Thymus (tissue), 11 donors: ENCODE measurements around the gene COLQ. TPM values are rescaled to one million over a fixed set of nuclear protein-coding genes. Genes with fewer than 3 reads are reported as not detected.
"Not testable (repeated sequence)": the region's sequence is repeated elsewhere in the genome, so short reads cannot be mapped to it uniquely, and the experiment has no call there.

Source experiments
- DNase-seq, 9 donors: peaks; one replicate each; pipeline ENCODE4 v3.0.0-alpha.2; 2013; ENCODE audit warnings: low spot score in 9 of 9, low read depth in 6 of 9, missing footprints in 1 of 9
- H3K27ac ChIP-seq, 2 donors: one replicate each; pipeline ENCODE4 v1.5.1; 2013; ENCODE audit warnings: control low read depth in 1 of 2, low read depth in 1 of 2, low read length in 1 of 2, mild to moderate bottlenecking in 1 of 2, moderate library complexity in 1 of 2
- H3K27me3 ChIP-seq, 2 donors: one replicate each; pipeline ENCODE4 v1.5.1; 2013; ENCODE audit warnings: low read length in 1 of 2; ENCODE audit not compliant: control insufficient read depth in 2 of 2, insufficient read depth in 1 of 2
- H3K36me3 ChIP-seq, 2 donors: one replicate each; pipeline ENCODE4 v1.5.1; 2013; ENCODE audit warnings: low read length in 1 of 2, mild to moderate bottlenecking in 1 of 2, moderate library complexity in 1 of 2; ENCODE audit not compliant: control insufficient read depth in 2 of 2, insufficient read depth in 2 of 2
- H3K4me1 ChIP-seq, 2 donors: one replicate each; pipeline ENCODE4 v1.5.1; 2013; ENCODE audit warnings: low read length in 2 of 2; ENCODE audit not compliant: control insufficient read depth in 2 of 2, insufficient read depth in 2 of 2
- H3K4me3 ChIP-seq, 2 donors: one replicate each; pipeline ENCODE4 v1.5.1; 2013; ENCODE audit warnings: low read length in 2 of 2, control low read depth in 1 of 2, mild to moderate bottlenecking in 1 of 2
- H3K9me3 ChIP-seq, 2 donors: one replicate each; pipeline ENCODE4 v1.5.1; 2013; ENCODE audit warnings: low read length in 1 of 2, mild to moderate bottlenecking in 1 of 2; ENCODE audit not compliant: control insufficient read depth in 2 of 2, insufficient read depth in 1 of 2
- WGBS: extraction: QIAGEN DNeasy Blood & Tissue Kit; methylation state at CpG from one replicate; pipeline ENCODE4 v1.1.7; 2013; 5-methylcytosine and 5-hydroxymethylcytosine counted together
- polyA plus RNA-seq: library from polyadenylated mRNA; stranded (reverse); fragments of 200-250 nt; gene quantifications from one replicate; pipeline ENCODE4 v1.2.3, GENCODE V29; 2013
- total RNA-seq: library from RNA; stranded (reverse); fragments of 120-200 nt; gene quantifications from one replicate; pipeline ENCODE4 v1.2.4, GENCODE V29; 2013
- donor health status: healthy.

Gene COLQ
- total and polyA plus RNA-seq, 2 donors, result 4.2 to 6.2 TPM

DNA sequence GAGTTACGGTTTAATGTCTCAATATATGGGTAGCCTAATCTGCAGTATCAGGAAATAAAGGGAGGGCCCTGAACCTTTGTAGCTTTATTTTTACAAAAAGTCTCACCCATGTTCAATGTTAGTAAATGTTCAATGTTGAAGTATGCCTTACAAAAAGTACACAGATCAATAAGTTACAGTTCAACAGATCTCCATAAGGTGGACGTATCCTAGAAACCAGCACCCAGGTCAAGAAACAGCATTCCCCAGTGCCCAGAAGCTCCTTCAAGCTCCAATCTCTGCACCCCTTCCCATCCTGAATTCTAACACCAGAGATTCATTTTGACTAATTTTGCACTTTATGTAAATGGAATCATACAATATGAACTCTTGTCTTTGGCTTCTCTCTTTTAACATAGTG, 31.3 kb downstream of the COLQ start:
- Histone ChIP-seq H3K27me3 (no peaks in the 10 kb centered on the region), H3K4me3 (no peak overlapping the region), H3K4me1 (no peaks in the 10 kb centered on the region), H3K27ac (no peak overlapping the region), H3K36me3 (no peaks in the 10 kb centered on the region), H3K9me3 (no peaks in the 10 kb centered on the region)
- DNase-seq, result no peak
- WGBS, result 99% methylated on average over 2 of the region's 2 CpGs

DNA sequence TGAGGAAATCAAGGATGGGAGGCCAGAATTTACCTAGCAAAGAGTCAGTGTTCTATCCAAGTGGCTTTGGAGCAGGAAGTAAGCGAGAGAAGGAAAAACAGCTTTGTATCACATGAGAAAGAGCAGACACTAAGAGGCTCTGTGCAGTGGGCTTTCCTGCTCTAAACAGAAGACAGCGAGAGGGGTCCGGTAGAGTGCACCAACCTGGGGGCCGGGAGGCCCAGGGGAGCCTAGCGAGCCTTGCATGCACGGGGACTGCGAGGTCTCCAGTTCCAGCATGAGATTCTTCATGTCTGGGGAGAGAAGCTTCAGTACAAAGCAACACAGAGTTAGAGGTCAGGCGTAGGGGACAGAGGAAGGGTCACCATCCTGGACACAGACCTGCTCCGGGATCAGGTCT, 33.5 kb downstream of the COLQ start:
- no peaks in the 10 kb centered on the region for H3K4me1 ChIP-seq
- H3K4me3 ChIP-seq, result no peak overlapping the region
- DNase-seq, result no peak
- no peaks in the 10 kb centered on the region for H3K36me3 ChIP-seq
- H3K27me3 ChIP-seq, result no peaks in the 10 kb centered on the region
- 97% methylated on average over 9 of the region's 9 CpGs for WGBS
- no peak overlapping the region for H3K27ac ChIP-seq
- H3K9me3 ChIP-seq, result no peaks in the 10 kb centered on the region

DNA sequence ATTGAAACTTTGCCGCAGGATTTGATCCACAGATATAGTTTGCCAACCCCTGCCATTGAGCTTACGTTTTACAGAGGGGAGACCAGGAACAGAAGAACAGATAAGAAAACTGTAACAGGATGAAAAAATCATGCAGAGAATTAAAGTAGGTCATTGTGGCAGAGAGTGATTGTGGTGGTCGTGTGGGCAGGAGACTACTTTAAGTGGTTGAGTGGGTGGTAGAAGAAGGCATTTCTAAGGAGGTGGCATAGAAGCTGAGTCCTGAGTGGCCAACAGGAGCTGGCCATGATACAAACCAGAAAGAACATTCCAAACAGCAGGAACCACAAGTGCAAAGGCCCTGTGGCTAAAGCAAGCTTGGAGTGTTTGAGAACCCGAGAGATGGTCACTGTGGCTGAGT, 34.5 kb downstream of the COLQ start:
- WGBS, result 97% methylated on average over 4 of the region's 4 CpGs
- no peaks in the 10 kb centered on the region for H3K27me3 ChIP-seq
- no peaks in the 10 kb centered on the region for H3K4me1 ChIP-seq
- no peaks in the 10 kb centered on the region for H3K36me3 ChIP-seq
- H3K27ac ChIP-seq, result no peak overlapping the region
- DNase-seq, result no peak
- no peaks in the 10 kb centered on the region for H3K9me3 ChIP-seq
- no peak overlapping the region for H3K4me3 ChIP-seq

DNA sequence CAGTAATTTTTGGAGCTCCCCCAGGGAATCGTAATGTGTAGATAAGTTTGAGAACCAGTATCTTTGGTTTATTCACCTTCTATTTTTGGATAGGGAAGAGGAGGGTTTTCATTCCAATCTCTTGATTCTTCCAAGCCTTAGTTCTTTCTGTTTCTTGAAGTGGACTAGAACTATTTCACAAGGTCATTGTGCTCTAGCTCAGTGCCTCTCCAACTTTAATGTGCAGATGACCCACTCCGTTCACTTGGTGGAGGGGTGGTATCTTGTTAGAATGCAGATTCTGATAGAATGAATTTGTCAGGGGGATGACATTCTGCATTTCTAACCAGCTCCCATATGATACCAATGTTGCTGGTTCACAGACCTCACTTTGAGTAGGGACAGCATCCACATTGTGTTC, 35.5 kb downstream of the COLQ start:
- Histone ChIP-seq H3K36me3 (no peaks in the 10 kb centered on the region), H3K4me3 (no peak overlapping the region)
- WGBS, result over 99% methylated on average over 2 of the region's 2 CpGs

DNA sequence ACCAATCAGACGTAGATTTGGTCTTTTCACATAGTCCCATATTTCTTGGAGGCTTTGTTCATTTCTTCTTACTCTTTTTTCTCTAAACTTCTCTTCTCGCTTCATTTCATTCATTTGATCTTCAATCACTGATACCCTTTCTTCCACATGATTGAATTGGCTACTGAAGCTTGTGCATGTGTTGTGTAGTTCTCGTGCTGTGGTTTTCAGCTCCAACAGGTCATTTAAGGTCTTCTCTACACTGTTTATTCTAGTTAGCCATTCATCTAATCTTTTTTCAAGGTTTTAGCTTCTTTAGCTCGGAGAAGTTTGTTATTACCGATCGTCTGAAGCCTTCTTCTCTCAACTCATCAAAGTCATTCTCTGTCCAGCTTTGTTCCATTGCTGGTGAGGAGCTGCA, 37.0 kb downstream of the COLQ start:
- not testable (repeated sequence) for H3K4me3 ChIP-seq, H3K9me3 ChIP-seq, DNase-seq, H3K4me1 ChIP-seq, H3K36me3 ChIP-seq, H3K27ac ChIP-seq, H3K27me3 ChIP-seq
- 96% methylated on average over 6 of the region's 6 CpGs for WGBS

More for the DNA sequence above, 35.5 kb downstream of the COLQ start:
- Histone ChIP-seq H3K9me3 (no peaks in the 10 kb centered on the region), H3K27me3 (no peaks in the 10 kb centered on the region), H3K27ac (no peak overlapping the region), H3K4me1 (no peaks in the 10 kb centered on the region)
- no peak for DNase-seq

DNA sequence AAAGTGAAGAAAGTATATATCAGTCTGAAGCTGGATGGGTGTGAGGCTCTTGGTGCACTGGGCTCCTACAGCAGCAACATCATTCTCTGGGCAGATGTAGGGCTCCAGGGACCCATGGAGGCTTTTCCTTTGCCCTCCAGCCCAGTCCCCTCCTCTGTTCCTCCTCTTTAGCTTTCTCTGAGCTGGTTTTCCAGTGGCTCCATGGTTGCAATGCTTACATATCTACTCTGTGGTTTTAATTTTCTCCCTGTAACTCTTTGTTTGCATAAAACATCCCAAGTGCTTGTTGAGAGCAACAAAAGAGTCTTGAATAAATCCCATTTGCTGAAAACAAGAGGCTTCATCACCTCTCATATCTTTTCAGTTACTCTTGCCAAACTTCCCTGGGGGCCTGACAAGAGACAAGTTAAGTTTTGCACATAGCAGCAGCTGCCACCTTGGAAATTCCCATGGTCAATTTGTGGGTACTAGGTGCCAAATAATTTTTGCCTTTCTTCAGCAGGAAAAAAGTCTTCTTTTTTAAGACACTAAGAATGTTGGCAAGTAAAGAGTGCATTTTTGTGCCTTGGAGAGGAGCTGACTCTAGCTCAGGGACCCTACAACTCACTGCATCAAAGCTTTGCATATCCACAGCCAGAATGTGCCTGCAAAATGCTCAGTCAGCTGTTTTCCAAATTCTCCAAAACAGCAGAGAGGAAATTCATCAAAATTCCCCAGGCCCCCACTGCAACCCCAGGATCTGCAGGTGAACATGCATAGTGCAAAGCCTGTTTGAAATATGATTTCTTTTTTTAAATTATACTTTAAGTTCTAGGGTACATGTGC, 41.9 kb downstream of the COLQ start:
- Histone ChIP-seq H3K36me3 (no peaks in the 10 kb centered on the region), H3K27me3 (no peaks in the 10 kb centered on the region), H3K4me3 (no peak overlapping the region), H3K27ac (no peak overlapping the region), H3K9me3 (no peaks in the 10 kb centered on the region), H3K4me1 (no peaks in the 10 kb centered on the region)
- no peak for DNase-seq

DNA sequence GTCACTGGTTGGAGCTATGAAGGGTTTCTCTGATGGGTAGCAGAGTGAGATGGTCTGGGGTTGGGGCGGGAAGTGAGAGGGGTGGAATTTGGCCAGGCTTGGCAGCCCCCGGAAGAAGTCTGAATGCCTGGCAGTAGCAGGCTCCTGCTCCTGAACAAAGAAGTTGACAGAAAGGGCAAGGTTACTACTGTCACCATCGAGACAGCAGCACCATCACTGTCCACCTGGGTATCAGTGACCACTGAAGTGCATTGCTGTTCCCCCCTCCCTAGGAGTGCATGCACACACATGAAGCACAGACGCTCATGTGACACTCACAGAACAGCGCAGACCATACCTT, 42.9 kb downstream of the COLQ start:
- Histone ChIP-seq H3K4me1 (no peaks in the 10 kb centered on the region), H3K9me3 (no peaks in the 10 kb centered on the region), H3K27me3 (no peaks in the 10 kb centered on the region), H3K4me3 (no peak overlapping the region), H3K27ac (no peak overlapping the region), H3K36me3 (no peaks in the 10 kb centered on the region)
- 99% methylated on average over 5 of the region's 5 CpGs for WGBS
- no peak for DNase-seq

DNA sequence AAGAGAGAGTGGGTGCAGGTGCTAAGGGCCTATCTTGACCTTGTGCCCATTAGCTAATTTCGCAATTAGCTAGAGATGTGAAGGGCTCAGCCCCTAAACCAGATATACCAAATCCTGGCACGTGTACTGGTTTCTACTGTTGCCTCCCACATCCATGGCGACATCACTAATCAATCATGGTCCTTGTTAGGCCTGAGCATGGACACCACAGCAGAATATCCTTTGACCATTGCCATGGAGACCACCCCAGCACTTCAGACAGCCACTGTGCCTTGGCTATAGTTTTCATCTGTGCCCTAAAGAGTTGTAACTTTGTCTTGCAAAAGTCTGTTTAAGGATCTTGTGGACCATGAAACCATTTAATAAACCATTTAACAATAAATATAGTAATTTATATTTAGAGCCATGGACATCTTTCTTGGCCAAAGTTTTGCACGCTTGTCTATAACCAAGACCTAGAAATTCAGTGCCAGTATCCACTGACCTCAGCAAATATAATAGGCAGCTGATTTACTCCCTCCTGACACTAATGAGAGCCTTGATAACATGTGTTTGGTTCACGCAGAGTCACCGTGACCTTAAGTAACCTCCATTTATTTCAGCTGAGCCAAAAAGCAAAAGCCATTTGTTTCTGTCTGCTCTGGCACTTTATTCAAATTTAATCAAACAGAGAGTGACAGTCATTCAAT, 43.4 kb downstream of the COLQ start:
- no peak overlapping the region for H3K4me3 ChIP-seq
- no peaks in the 10 kb centered on the region for H3K9me3 ChIP-seq
- 91% methylated on average over 6 of the region's 6 CpGs for WGBS
- H3K27me3 ChIP-seq, result no peaks in the 10 kb centered on the region
- DNase-seq, result no peak
- H3K27ac ChIP-seq, result no peak overlapping the region
- no peaks in the 10 kb centered on the region for H3K4me1 ChIP-seq
- no peaks in the 10 kb centered on the region for H3K36me3 ChIP-seq

DNA sequence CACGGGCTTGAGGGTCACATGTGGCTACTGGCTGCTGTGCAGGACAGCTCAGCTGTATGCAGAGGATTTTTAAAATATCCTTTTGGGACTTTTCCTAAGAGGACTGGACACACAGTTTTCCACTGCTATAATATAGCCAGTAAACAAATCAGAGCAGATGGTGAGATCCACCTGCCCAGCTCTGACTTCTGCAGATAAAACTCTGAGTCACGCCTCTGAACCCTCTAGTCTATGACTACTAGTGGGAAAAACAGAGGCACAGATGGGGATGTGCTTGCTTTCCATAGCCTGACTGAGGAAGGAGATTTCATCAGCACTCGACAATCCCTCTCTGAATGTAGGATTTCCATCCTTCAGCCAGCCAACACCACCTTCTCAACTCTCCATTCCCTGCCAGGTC, 45.1 kb downstream of the COLQ start:
- DNase-seq, result no peak
- H3K4me3 ChIP-seq, result no peak overlapping the region
- no peaks in the 10 kb centered on the region for H3K27me3 ChIP-seq
- H3K36me3 ChIP-seq, result no peaks in the 10 kb centered on the region
- H3K4me1 ChIP-seq, result no peaks in the 10 kb centered on the region
- H3K27ac ChIP-seq, result no peak overlapping the region
- H3K9me3 ChIP-seq, result no peaks in the 10 kb centered on the region
- WGBS, result 96% methylated on average over 3 of the region's 3 CpGs
